ENCODE results near the gene SYT14. TPM values are rescaled to one million over a fixed set of nuclear protein-coding genes. Genes with fewer than 3 reads are reported as not detected.
A peak's percentile ranks its signal among the peaks of the same experiment; 100 is the strongest.

SYT14 gene
- total RNA-seq, 1 donor from 2014 or later, result 0.16 TPM

DNA sequence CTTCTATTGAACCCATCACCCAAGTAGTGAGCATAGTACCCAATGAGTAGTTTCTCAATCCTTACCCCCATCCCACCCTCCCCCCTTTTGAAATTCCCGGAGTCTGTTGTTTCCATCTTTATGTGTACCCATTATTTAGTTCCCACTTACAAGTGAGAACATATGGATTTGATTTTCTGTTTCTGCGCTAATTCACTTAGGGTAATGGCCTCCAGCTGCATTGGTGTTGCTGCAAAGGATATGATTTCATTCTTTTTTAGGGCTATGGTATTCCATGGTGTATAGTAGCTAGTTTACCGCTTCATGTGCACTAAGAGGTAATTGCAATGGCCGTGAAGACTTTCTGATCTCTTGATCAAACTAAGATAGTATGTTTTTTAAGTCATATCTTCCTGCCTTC is 187.1 kb downstream of the SYT14 start:
- TF ChIP-seq, protein P1, sequence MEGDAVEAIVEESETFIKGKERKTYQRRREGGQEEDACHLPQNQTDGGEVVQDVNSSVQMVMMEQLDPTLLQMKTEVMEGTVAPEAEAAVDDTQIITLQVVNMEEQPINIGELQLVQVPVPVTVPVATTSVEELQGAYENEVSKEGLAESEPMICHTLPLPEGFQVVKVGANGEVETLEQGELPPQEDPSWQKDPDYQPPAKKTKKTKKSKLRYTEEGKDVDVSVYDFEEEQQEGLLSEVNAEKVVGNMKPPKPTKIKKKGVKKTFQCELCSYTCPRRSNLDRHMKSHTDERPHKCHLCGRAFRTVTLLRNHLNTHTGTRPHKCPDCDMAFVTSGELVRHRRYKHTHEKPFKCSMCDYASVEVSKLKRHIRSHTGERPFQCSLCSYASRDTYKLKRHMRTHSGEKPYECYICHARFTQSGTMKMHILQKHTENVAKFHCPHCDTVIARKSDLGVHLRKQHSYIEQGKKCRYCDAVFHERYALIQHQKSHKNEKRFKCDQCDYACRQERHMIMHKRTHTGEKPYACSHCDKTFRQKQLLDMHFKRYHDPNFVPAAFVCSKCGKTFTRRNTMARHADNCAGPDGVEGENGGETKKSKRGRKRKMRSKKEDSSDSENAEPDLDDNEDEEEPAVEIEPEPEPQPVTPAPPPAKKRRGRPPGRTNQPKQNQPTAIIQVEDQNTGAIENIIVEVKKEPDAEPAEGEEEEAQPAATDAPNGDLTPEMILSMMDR (IDR thresholded peaks at IDR 0.05), result no peak
- H3K27ac Mint-ChIP-seq (ENCODE audit: unreplicated experiment), result no peak overlapping the region
- H3K4me1 Mint-ChIP-seq (ENCODE audit: unreplicated experiment), result peaks cover 28% of the 10 kb centered on the region
- peaks cover 21% of the 10 kb centered on the region for H3K27me3 Mint-ChIP-seq (ENCODE audit: unreplicated experiment)
- DNase-seq (ENCODE audit: extremely low spot score, unreplicated experiment), result no peak
- no peak overlapping the region for H3K4me3 Mint-ChIP-seq (ENCODE audit: unreplicated experiment)
- H3K9me3 Mint-ChIP-seq (ENCODE audit: unreplicated experiment), result no peaks in the 10 kb centered on the region
- no peaks in the 10 kb centered on the region for H3K36me3 Mint-ChIP-seq (ENCODE audit: unreplicated experiment)

DNA sequence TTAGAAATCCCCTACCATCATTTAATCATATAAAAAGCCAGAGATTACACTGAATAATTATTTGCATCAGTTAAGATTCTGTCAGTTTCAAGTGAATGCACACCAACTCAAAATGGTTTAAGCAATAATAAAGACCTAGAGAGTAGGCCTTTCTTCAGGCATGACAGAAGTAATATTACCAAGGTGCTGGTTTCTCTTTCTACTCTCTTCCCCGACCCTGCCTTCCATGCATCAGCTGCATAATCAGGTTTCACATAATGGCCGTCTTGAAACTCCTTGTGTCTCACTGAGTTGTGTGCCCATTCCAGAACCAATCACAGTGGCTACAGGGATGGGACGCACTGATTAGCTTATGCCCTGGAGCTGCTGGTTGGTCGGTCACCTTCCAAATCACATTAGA is 191.1 kb downstream of the SYT14 start:
- DNase-seq (ENCODE audit: extremely low spot score, unreplicated experiment), result no peak
- Mint-ChIP-seq H3K27ac (ENCODE audit: unreplicated experiment) (no peak overlapping the region), H3K4me3 (ENCODE audit: unreplicated experiment) (no peak overlapping the region), H3K9me3 (ENCODE audit: unreplicated experiment) (no peaks in the 10 kb centered on the region), H3K4me1 (ENCODE audit: unreplicated experiment) (peaks cover 17% of the 10 kb centered on the region), H3K36me3 (ENCODE audit: unreplicated experiment) (no peaks in the 10 kb centered on the region), H3K27me3 (ENCODE audit: unreplicated experiment) (peaks cover 31% of the 10 kb centered on the region)
- TF ChIP-seq, protein P1 (IDR thresholded peaks at IDR 0.05), result no peak

DNA sequence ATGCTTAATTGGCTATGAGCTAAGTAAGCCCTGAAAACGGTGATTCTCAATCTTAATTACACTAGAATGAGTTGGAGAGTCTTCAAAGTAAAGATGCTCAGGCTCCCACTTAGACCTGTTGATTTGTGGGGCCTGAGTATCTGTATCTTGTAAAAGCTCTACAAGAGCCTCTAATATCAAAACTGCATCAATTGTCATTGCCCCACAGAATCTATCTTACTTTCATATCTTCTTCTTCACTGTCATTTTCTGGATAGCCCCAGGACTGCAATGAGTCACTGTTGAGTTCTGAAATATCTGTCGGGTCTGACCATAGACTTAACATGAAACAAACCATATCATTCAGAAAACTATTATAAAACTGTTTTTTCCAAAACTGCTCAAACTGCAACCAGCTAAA is 191.7 kb downstream of the SYT14 start:
- no peak for DNase-seq (ENCODE audit: extremely low spot score, unreplicated experiment)
- no peaks in the 10 kb centered on the region for H3K9me3 Mint-ChIP-seq (ENCODE audit: unreplicated experiment)
- no peak overlapping the region for H3K27ac Mint-ChIP-seq (ENCODE audit: unreplicated experiment)
- H3K4me1 Mint-ChIP-seq (ENCODE audit: unreplicated experiment), result peaks cover 11% of the 10 kb centered on the region
- H3K4me3 Mint-ChIP-seq (ENCODE audit: unreplicated experiment), result no peak overlapping the region
- H3K27me3 Mint-ChIP-seq (ENCODE audit: unreplicated experiment), result peaks cover 36% of the 10 kb centered on the region
- no peaks in the 10 kb centered on the region for H3K36me3 Mint-ChIP-seq (ENCODE audit: unreplicated experiment)
- TF ChIP-seq, protein P1 (IDR thresholded peaks at IDR 0.05), result no peak

DNA sequence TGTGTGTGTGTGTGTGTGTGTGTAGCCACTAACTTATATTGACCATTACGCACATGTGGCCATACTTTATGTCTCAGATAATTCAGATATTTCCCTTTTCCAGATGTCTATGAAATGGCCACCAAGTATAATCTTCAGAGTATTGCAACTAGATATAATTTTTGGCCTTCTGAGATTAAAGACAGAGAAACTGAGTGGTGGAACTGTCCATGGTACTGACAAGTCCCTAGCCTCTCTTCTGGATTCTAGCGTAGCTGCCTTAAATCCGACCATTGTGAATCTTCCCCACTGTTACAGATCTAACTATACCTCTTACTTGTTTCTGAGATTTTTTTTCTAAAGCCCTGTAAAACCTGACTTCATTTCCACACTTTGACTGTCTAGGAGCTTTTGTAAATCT is 194.6 kb downstream of the SYT14 start:
- no peaks in the 10 kb centered on the region for H3K4me1 Mint-ChIP-seq (ENCODE audit: unreplicated experiment)
- no peaks in the 10 kb centered on the region for H3K36me3 Mint-ChIP-seq (ENCODE audit: unreplicated experiment)
- H3K9me3 Mint-ChIP-seq (ENCODE audit: unreplicated experiment), result no peaks in the 10 kb centered on the region
- no peak overlapping the region for H3K27ac Mint-ChIP-seq (ENCODE audit: unreplicated experiment)
- peaks cover 48% of the 10 kb centered on the region for H3K27me3 Mint-ChIP-seq (ENCODE audit: unreplicated experiment)
- no peak for DNase-seq (ENCODE audit: extremely low spot score, unreplicated experiment)
- H3K4me3 Mint-ChIP-seq (ENCODE audit: unreplicated experiment), result no peak overlapping the region
- TF ChIP-seq, protein P1 (IDR thresholded peaks at IDR 0.05), result no peak

DNA sequence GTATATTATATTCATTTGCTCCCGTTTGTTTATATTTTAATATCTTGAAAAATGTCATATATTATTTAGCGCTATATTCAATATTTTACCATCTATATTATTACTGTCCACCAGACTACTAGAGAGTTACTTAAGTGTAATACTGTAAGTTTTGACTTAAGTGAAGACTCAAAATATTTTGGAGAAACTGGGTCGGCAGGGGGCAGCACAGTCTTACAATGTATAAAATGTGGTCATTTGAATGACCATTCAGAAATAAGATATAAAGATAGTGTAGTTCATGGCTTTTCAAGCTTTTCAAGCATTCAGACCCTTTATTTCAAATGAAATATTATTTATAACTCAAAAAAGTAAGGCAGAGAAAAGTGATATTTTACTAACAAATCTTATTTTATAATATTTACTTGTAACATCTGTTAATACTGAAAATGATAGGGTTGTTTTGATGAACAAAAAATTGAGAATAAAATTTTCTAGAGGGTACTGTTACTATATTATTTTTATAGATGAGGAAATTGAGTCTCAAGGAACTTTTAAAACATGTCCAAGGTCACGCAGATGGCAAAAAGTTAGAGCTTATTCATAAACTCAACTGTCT is 205.5 kb downstream of the SYT14 start:
- no peaks in the 10 kb centered on the region for H3K4me1 Mint-ChIP-seq (ENCODE audit: unreplicated experiment)

More for the DNA sequence above, 205.5 kb downstream of the SYT14 start:
- peak; percentile 87 for DNase-seq (ENCODE audit: extremely low spot score, unreplicated experiment)
- H3K27ac Mint-ChIP-seq (ENCODE audit: unreplicated experiment), result no peak overlapping the region
- H3K36me3 Mint-ChIP-seq (ENCODE audit: unreplicated experiment), result no peaks in the 10 kb centered on the region
- TF ChIP-seq, protein P1 (IDR thresholded peaks at IDR 0.05), result peak; percentile 79
- no peak overlapping the region for H3K4me3 Mint-ChIP-seq (ENCODE audit: unreplicated experiment)
- peaks cover 5% of the 10 kb centered on the region for H3K9me3 Mint-ChIP-seq (ENCODE audit: unreplicated experiment)
- H3K27me3 Mint-ChIP-seq (ENCODE audit: unreplicated experiment), result peaks cover 27% of the 10 kb centered on the region

Data from osteocyte (in vitro differentiated cells).